GM18526 (cell line): Measurements from ENCODE around the gene PRRX1.

Experiments
- POLR2A ChIP-seq: IDR thresholded peaks from 3 replicates; pipeline ENCODE4 v1.6.1; 2011; ENCODE audit not compliant: insufficient read length; ENCODE audit errors: extremely low read depth

PRRX1 gene

GRCh38 chr1:170664093-170664827, at the start of gene PRRX1:
Gene PRRX1 (plus strand): TSS chr1:170664131. CDS start chr1:170664219, 88 bp downstream.
- TF ChIP-seq POLR2A = no peak

- TF ChIP-seq POLR2A = no peak
Observed at GRCh38 chr1:170617591-170618330, 46.2 kb upstream of the PRRX1 start.

GRCh38 chr1:170618421-170618820, 45.5 kb upstream of the PRRX1 start:
- no peak for TF ChIP-seq POLR2A

- no peak for TF ChIP-seq POLR2A
Observed at GRCh38 chr1:170619241-170620028, 44.5 kb upstream of the PRRX1 start.

GRCh38 chr1:170620164-170620563, 43.8 kb upstream of the PRRX1 start:
- TF ChIP-seq POLR2A = no peak

GRCh38 chr1:170623171-170623570, 40.8 kb upstream of the PRRX1 start:
- no peak for TF ChIP-seq POLR2A

GRCh38 chr1:170624146-170624545, 39.8 kb upstream of the PRRX1 start:
- TF ChIP-seq POLR2A = no peak

GRCh38 chr1:170630977-170631376, 33.0 kb upstream of the PRRX1 start:
- no peak for TF ChIP-seq POLR2A

GRCh38 chr1:170634293-170634692, 29.6 kb upstream of the PRRX1 start:
- no peak for TF ChIP-seq POLR2A

- no peak for TF ChIP-seq POLR2A
Observed at GRCh38 chr1:170634824-170635410, 29.0 kb upstream of the PRRX1 start.

GRCh38 chr1:170640581-170640980, 23.4 kb upstream of the PRRX1 start:
- no peak for TF ChIP-seq POLR2A

- no peak for TF ChIP-seq POLR2A
Observed at GRCh38 chr1:170657275-170657853, 6.6 kb upstream of the PRRX1 start.

GRCh38 chr1:170659399-170660035, 4.4 kb upstream of the PRRX1 start:
- TF ChIP-seq POLR2A = no peak

- no peak for TF ChIP-seq POLR2A
Observed at GRCh38 chr1:170660281-170660713, 3.6 kb upstream of the PRRX1 start.
